Nephron (organoid): ENCODE measurements around the gene SMYD3.

Source experiments
- H3K27ac Mint-ChIP-seq, 3 experiments: 2 replicates each; pipeline ENCODE4 v1.8.0; 2020; ENCODE audit warnings: mixed read lengths in 3 of 3, mild to moderate bottlenecking in 2 of 3, moderate library complexity in 1 of 3
- H3K27me3 Mint-ChIP-seq: 2 replicates; pipeline ENCODE4 v1.8.0; 2021; ENCODE audit warnings: low read depth, mild to moderate bottlenecking, moderate library complexity, mixed read lengths
- H3K36me3 Mint-ChIP-seq: 2 replicates; pipeline ENCODE4 v1.8.0; 2020; ENCODE audit warnings: low read depth, mixed read lengths
- H3K4me1 Mint-ChIP-seq: 2 replicates; pipeline ENCODE4 v1.8.0; 2020; ENCODE audit warnings: mixed read lengths
- H3K4me3 Mint-ChIP-seq, 3 experiments: 2 replicates each; pipeline ENCODE4 v1.8.0; 2020; ENCODE audit warnings: mild to moderate bottlenecking in 3 of 3, mixed read lengths in 3 of 3, moderate library complexity in 2 of 3
- H3K9me3 Mint-ChIP-seq: 2 replicates; pipeline ENCODE4 v1.8.0; 2020; ENCODE audit warnings: mixed read lengths
- CTCF ChIP-seq, 3 experiments: fragments of 200-600 bp; sonication (generic); IDR thresholded peaks; one replicate each; pipeline ENCODE4 v1.5.0; 2021; ENCODE audit warnings: antibody characterized with exemption in 3 of 3; ENCODE audit not compliant: unreplicated experiment in 3 of 3

Gene SMYD3

DNA sequence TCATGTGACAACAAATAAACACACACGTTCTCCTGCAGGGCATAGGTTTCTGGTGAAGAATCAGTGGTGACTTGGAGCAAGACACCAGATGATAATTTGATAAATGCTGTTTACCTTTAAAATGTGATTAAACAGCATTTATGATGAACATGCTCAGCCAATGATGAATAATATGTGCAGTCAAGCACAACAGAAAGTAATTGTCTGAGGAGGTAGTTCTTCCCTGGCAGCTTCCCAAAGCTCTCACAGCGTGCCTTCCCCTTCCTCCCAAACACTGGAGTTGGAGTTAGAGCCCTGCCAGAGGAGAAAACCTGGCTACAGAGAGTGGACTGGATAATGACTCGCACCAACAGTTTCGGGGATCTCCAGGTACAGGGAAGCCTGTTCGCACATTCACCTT lies 463.5 kb downstream of the SMYD3 start:
- H3K4me1 Mint-ChIP-seq, result no peaks in the 10 kb centered on the region
- no peak overlapping the region for H3K27ac Mint-ChIP-seq
- H3K4me3 Mint-ChIP-seq, result no peak overlapping the region
- H3K27me3 Mint-ChIP-seq, result no peaks in the 10 kb centered on the region
- H3K9me3 Mint-ChIP-seq, result peaks cover 3% of the 10 kb centered on the region
- peaks cover 5% of the 10 kb centered on the region for H3K36me3 Mint-ChIP-seq
- TF ChIP-seq CTCF (IDR thresholded peaks at IDR 0.05; ENCODE audit: unreplicated experiment in 3 of 3), result no peak

- Mint-ChIP-seq H3K27ac (no peak overlapping the region), H3K36me3 (peaks cover 5% of the 10 kb centered on the region), H3K4me3 (no peak overlapping the region), H3K27me3 (no peaks in the 10 kb centered on the region), H3K9me3 (peaks cover 3% of the 10 kb centered on the region), H3K4me1 (peaks cover 1% of the 10 kb centered on the region)
- no peak for TF ChIP-seq CTCF (IDR thresholded peaks at IDR 0.05; ENCODE audit: unreplicated experiment in 3 of 3)
Measured at GRCh38 chr1:246041360-246041759, 465.7 kb downstream of the SMYD3 start.

DNA sequence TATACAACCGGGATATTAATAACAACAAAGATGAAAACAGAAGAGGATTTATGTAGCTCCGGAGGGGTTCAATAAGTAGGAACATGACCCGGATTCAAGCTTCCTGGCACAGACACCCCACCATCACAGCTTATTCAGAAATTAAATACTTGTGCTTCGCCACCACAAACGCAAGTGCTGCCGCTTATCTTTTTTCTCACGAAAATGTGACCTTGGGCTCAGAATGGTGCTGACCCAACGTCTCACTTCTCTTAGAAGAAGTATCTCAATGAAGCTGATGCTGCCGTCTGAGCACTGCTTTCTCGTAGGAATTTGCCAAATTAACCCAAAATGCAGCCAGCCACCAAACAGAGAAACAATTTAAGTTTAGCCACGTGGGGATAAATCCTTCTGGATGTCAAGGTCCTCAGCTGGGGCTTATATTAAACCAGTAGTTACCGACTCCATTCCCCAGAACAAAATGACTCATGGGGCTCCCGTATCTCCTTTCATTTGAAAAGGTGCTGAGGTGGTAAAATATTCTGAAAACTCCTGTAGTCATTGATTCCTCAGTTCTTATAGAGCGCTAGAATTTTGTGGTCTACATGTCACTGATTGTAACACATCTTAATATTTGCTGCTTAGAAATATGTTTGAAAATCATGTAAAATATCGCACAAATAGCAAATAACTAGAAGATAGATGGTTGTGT lies 466.7 kb downstream of the SMYD3 start:
- peaks cover 10% of the 10 kb centered on the region for H3K4me1 Mint-ChIP-seq
- no peak overlapping the region for H3K4me3 Mint-ChIP-seq
- H3K36me3 Mint-ChIP-seq, result peaks cover 5% of the 10 kb centered on the region
- H3K9me3 Mint-ChIP-seq, result peaks cover 3% of the 10 kb centered on the region
- no peak overlapping the region for H3K27ac Mint-ChIP-seq
- TF ChIP-seq CTCF (IDR thresholded peaks at IDR 0.05; ENCODE audit: unreplicated experiment in 3 of 3), result no peak
- H3K27me3 Mint-ChIP-seq, result no peaks in the 10 kb centered on the region

- H3K4me3 Mint-ChIP-seq, result no peak overlapping the region
- H3K9me3 Mint-ChIP-seq, result peaks cover under 1% of the 10 kb centered on the region
- TF ChIP-seq CTCF (IDR thresholded peaks at IDR 0.05; ENCODE audit: unreplicated experiment in 3 of 3), result no peak
- H3K27ac Mint-ChIP-seq, result no peak overlapping the region
- H3K4me1 Mint-ChIP-seq, result peaks cover 17% of the 10 kb centered on the region
- no peaks in the 10 kb centered on the region for H3K27me3 Mint-ChIP-seq
- no peaks in the 10 kb centered on the region for H3K36me3 Mint-ChIP-seq
Measured at GRCh38 chr1:246039584-246039983, 467.5 kb downstream of the SMYD3 start.

DNA sequence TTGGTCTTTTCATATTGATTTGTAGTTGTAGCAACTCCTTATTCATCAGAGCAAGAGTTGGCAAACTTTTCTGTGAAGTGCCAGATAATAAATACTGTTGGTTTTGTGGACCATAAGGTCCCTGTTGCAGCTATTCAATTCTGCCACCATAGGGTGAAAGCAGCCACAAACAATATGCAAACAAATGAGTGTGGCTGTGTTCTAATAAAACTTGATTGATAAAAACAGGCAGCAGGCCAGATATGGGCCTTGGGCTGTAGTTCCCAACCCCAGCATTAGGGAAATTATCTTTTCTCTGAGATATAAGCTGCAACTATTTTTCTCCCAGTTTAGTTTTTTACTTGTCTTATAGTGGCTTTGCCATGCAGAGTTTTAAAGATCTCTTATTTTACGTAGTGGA lies 469.2 kb downstream of the SMYD3 start:
- H3K36me3 Mint-ChIP-seq, result no peaks in the 10 kb centered on the region
- peaks cover 22% of the 10 kb centered on the region for H3K4me1 Mint-ChIP-seq
- H3K9me3 Mint-ChIP-seq, result no peaks in the 10 kb centered on the region
- no peak overlapping the region for H3K27ac Mint-ChIP-seq
- no peaks in the 10 kb centered on the region for H3K27me3 Mint-ChIP-seq
- TF ChIP-seq CTCF (IDR thresholded peaks at IDR 0.05; ENCODE audit: unreplicated experiment in 3 of 3), result no peak
- no peak overlapping the region for H3K4me3 Mint-ChIP-seq

GRCh38 chr1:246036175-246036574 lies 470.9 kb downstream of the SMYD3 start:
- Mint-ChIP-seq H3K4me1 (peaks cover 29% of the 10 kb centered on the region), H3K36me3 (no peaks in the 10 kb centered on the region), H3K27ac (no peak overlapping the region), H3K4me3 (no peak overlapping the region), H3K9me3 (no peaks in the 10 kb centered on the region), H3K27me3 (no peaks in the 10 kb centered on the region)
- no peak for TF ChIP-seq CTCF (IDR thresholded peaks at IDR 0.05; ENCODE audit: unreplicated experiment in 3 of 3)
